ENCODE data around the gene EFCAB14. TPM values are rescaled to one million over a fixed set of nuclear protein-coding genes. Genes with fewer than 3 reads are reported as not detected.

Gene EFCAB14
- total and polyA plus RNA-seq, 9 of the 15 experiments (the other 6 are each of a cell fraction or from before 2014, with no cell fraction given), result 7.3 to 49.0 (median 37.3) TPM

GRCh38 chr1:46719689-46720088, 775 bp upstream of the EFCAB14 start (continued):
- TF ChIP-seq RFX7 (CRISPR knock-in tag; IDR thresholded peaks at IDR 0.05), result no peak
- no peak for TF ChIP-seq SIRT6 (IDR thresholded peaks at IDR 0.05; ENCODE audit: low read depth, low read length)
- no peak for TF ChIP-seq STAT6 (CRISPR knock-in tag; IDR thresholded peaks at IDR 0.05)
- no peak for TF ChIP-seq NFXL1 (CRISPR knock-in tag; IDR thresholded peaks at IDR 0.05)
- no peak for TF ChIP-seq SLC30A9 (CRISPR knock-in tag; IDR thresholded peaks at IDR 0.05)
- TF ChIP-seq TEAD4 (IDR thresholded peaks at IDR 0.05; ENCODE audit: low read length), result no peak
- TF ChIP-seq TEAD4 (CRISPR knock-in tag; IDR thresholded peaks at IDR 0.05; ENCODE audit: borderline replicate concordance), result no peak
- no peak for TF ChIP-seq ZNF274 (IDR thresholded peaks at IDR 0.05; ENCODE audit: borderline replicate concordance, low read depth, low read length)
- no peak for TF ChIP-seq MAFF (IDR thresholded peaks at IDR 0.05; ENCODE audit: low read length)
- TF ChIP-seq GATAD2B (IDR thresholded peaks at IDR 0.05; ENCODE audit: borderline replicate concordance), result no peak
- TF ChIP-seq ZMIZ1 (IDR thresholded peaks at IDR 0.05; ENCODE audit: low read depth in 2 of 2, low read length in 2 of 2), result no peak
- no peak for TF ChIP-seq SNAPC5 (CRISPR knock-in tag; IDR thresholded peaks at IDR 0.05)
- no peak for TF ChIP-seq NFIX (CRISPR knock-in tag; IDR thresholded peaks at IDR 0.05; ENCODE audit: low read depth)
- no peak for TF ChIP-seq ZHX1 (conservative IDR thresholded peaks at IDR 0.05; ENCODE audit: low read length)
- TF ChIP-seq HNRNPK (IDR thresholded peaks at IDR 0.05; ENCODE audit: low read depth, low read length, poor library complexity, severe bottlenecking), result no peak
- no peak for TF ChIP-seq ZNF449 (CRISPR knock-in tag; IDR thresholded peaks at IDR 0.05)

Measured in K562 (cell line).